Fibroblast of lung (primary cell): ENCODE results near the gene PRKCA. TPM values are rescaled to one million over a fixed set of nuclear protein-coding genes. Genes with fewer than 3 reads are reported as not detected.

Experiments
- DNase-seq, 2 donors: peaks; one replicate each; pipeline versions ENCODE4 v3.0.0 to v3.0.0-alpha.2; 2010; ENCODE audit warnings: low read depth in 2 of 2
- H2AFZ ChIP-seq: 2 replicates; pipeline ENCODE4 v1.5.1; 2012; ENCODE audit warnings: low read length, control low read depth, inconsistent platforms
- H3K27ac ChIP-seq: 2 replicates; pipeline ENCODE4 v1.5.1; 2011; ENCODE audit warnings: low read length, control low read depth; ENCODE audit not compliant: insufficient read depth
- H3K27me3 ChIP-seq: 2 replicates; pipeline ENCODE4 v1.5.1; 2011; ENCODE audit warnings: mild to moderate bottlenecking, low read length; ENCODE audit not compliant: control insufficient read depth, insufficient read depth
- H3K36me3 ChIP-seq: 2 replicates; pipeline ENCODE4 v1.5.1; 2011; ENCODE audit warnings: low read length; ENCODE audit not compliant: control insufficient read depth, insufficient read depth
- H3K4me1 ChIP-seq: 2 replicates; pipeline ENCODE4 v1.5.1; 2011; ENCODE audit warnings: low read length; ENCODE audit not compliant: control insufficient read depth, insufficient read depth; ENCODE audit errors: extremely low read depth
- H3K4me2 ChIP-seq: 2 replicates; pipeline ENCODE4 v1.5.1; 2011; ENCODE audit warnings: low read length, control low read depth; ENCODE audit not compliant: insufficient read depth; ENCODE audit errors: extremely low read depth
- H3K4me3 ChIP-seq, 4 experiments: fragments of 200-600 bp in 1 of 4; sonication (generic) in 1 of 4; replicated peaks in 1 of 4; 2 replicates each; pipeline ENCODE4 v1.5.1; 2011 to 2016; ENCODE audit warnings: low read length in 4 of 4, low read depth in 3 of 4, mild to moderate bottlenecking in 3 of 4, control low read depth in 2 of 4, inconsistent platforms in 1 of 4, mixed read lengths in 1 of 4; ENCODE audit not compliant: insufficient read depth in 1 of 4; ENCODE audit errors: control extremely low read depth in 1 of 4
- H3K79me2 ChIP-seq: 2 replicates; pipeline ENCODE4 v1.5.1; 2012; ENCODE audit warnings: mild to moderate bottlenecking, low read length, inconsistent platforms; ENCODE audit not compliant: control insufficient read depth, insufficient read depth
- H3K9ac ChIP-seq: 2 replicates; pipeline ENCODE4 v1.5.1; 2011; ENCODE audit warnings: mild to moderate bottlenecking, low read length, control low read depth; ENCODE audit not compliant: insufficient read depth
- H3K9me3 ChIP-seq: 2 replicates; pipeline ENCODE4 v1.5.1; 2012; ENCODE audit warnings: low read depth, low read length; ENCODE audit not compliant: control insufficient read depth, insufficient read depth
- H4K20me1 ChIP-seq: 2 replicates; pipeline ENCODE4 v1.5.1; 2011; ENCODE audit warnings: low read length; ENCODE audit not compliant: control insufficient read depth, insufficient read depth; ENCODE audit errors: extremely low read depth
- EZH2 ChIP-seq: IDR thresholded peaks from 2 replicates; pipeline ENCODE4 v1.5.1; 2012; ENCODE audit warnings: low read length, control low read depth, mild to moderate bottlenecking; ENCODE audit errors: missing control alignments
- polyA plus RNA-seq, 2 donors: library from polyadenylated mRNA; depleted of rRNA in 1 of 2; stranded (reverse) in 1 of 2; unstranded in 1 of 2; fragments of >200 nt; gene quantifications; 2 replicates each; pipeline ENCODE4 v1.2.1, GENCODE V29; 2011 to 2012; ENCODE audit warnings: missing spikeins in 1 of 2
- total RNA-seq: library from RNA; depleted of rRNA; stranded (reverse); fragments of >200 nt; gene quantifications from 2 replicates; pipeline ENCODE4 v1.2.1, GENCODE V29; 2014
- TF ChIP-seq, protein P1 (sequence below), 2 donors: IDR thresholded peaks in 1 of 2; conservative IDR thresholded peaks in 1 of 2; 1 replicate in 1 of 2; 2 replicates in 1 of 2; pipeline ENCODE4 v1.5.1; 2011 to 2012; ENCODE audit warnings: low read length in 2 of 2, control low read depth in 1 of 2, inconsistent platforms in 1 of 2, low read depth in 1 of 2, mild to moderate bottlenecking in 1 of 2

PRKCA gene
- total and polyA plus RNA-seq, 2 donors (not counting 1 experiment from before 2014, with no cell fraction given): 34.0 to 74.2 TPM

DNA sequence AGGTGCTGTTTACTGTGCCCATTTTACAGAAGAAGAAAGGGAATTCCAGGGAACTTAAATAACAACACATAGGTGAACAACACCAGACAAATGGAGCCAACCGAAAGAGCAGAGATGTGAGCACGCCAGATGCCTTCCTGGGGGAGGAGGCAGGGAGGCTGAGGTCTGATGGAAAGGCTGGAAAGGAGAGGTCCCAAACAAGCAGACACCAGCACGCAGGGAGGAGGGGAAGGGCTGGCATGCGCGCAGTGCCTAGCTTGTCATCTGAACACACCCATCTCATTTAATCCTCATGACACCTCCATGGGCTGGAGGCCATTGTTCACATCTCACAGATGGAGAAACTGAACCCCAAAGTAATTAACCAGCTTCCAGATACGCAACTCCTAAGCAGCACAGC lies 511.6 kb downstream of the PRKCA start:
- Histone ChIP-seq H3K27me3 (no peaks in the 10 kb centered on the region), H3K9ac (no peak overlapping the region), H3K4me2 (no peak overlapping the region), H2AFZ (no peak overlapping the region), H3K4me1 (no peaks in the 10 kb centered on the region), H4K20me1 (no peaks in the 10 kb centered on the region), H3K36me3 (no peaks in the 10 kb centered on the region), H3K9me3 (no peaks in the 10 kb centered on the region), H3K27ac (no peak overlapping the region), H3K4me3 (no peak overlapping the region), H3K79me2 (no peaks in the 10 kb centered on the region)
- TF ChIP-seq EZH2: no peak
- TF ChIP-seq, protein P1, sequence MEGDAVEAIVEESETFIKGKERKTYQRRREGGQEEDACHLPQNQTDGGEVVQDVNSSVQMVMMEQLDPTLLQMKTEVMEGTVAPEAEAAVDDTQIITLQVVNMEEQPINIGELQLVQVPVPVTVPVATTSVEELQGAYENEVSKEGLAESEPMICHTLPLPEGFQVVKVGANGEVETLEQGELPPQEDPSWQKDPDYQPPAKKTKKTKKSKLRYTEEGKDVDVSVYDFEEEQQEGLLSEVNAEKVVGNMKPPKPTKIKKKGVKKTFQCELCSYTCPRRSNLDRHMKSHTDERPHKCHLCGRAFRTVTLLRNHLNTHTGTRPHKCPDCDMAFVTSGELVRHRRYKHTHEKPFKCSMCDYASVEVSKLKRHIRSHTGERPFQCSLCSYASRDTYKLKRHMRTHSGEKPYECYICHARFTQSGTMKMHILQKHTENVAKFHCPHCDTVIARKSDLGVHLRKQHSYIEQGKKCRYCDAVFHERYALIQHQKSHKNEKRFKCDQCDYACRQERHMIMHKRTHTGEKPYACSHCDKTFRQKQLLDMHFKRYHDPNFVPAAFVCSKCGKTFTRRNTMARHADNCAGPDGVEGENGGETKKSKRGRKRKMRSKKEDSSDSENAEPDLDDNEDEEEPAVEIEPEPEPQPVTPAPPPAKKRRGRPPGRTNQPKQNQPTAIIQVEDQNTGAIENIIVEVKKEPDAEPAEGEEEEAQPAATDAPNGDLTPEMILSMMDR (conservative IDR thresholded peaks at IDR 0.05 in 1 of 2, IDR thresholded peaks at IDR 0.05 in 1 of 2; ENCODE audit: low read depth in 1 of 2, low read length in 2 of 2): no peak
- no peak for DNase-seq

DNA sequence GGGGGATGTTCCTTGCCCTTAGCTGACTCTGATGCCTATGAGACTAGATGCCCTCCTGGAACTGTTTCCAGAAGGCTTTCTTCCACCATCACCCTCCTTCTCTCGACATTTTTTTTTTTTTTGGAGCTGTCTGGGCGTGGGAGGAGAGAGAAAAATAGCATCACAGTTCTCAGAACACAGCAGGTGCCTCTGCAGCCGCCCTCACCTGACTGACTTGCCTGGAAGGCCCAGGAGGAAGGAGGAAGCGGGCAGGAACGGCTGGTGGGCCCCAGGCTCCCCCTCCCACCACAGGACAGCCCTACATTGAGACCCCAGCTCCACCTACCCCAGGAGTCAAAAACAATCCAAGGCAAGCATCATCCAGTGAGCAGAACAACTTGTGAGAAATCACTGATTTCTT lies 512.2 kb downstream of the PRKCA start:
- no peak overlapping the region for H3K9ac ChIP-seq
- H4K20me1 ChIP-seq: no peaks in the 10 kb centered on the region
- no peaks in the 10 kb centered on the region for H3K9me3 ChIP-seq
- no peak overlapping the region for H3K27ac ChIP-seq
- no peak for TF ChIP-seq EZH2
- H3K4me1 ChIP-seq: no peaks in the 10 kb centered on the region
- no peak overlapping the region for H3K4me2 ChIP-seq
- H3K36me3 ChIP-seq: no peaks in the 10 kb centered on the region
- H3K79me2 ChIP-seq: no peaks in the 10 kb centered on the region
- no peaks in the 10 kb centered on the region for H3K27me3 ChIP-seq
- DNase-seq: no peak
- no peak overlapping the region for H3K4me3 ChIP-seq
- no peak overlapping the region for H2AFZ ChIP-seq

DNA sequence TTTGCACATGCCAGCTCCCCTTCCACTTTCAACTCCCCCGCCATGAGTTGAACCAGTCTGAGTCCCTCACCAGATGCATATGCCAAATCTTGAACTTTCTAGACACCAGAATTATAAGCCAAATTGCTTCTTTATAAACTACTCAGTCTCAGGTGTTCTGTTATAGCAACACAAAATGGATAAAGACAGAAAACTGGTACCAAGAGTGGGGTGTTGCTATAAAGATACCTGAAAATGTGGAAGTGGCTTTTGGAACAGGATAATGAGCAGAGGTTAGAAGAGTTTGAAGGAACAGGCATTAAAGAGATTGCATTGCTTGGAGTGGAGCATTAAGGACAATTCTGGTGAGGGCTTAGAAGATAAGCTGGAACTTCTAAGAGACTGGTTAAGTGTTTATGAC lies 515.3 kb downstream of the PRKCA start:
- TF ChIP-seq, protein P1 (conservative IDR thresholded peaks at IDR 0.05 in 1 of 2, IDR thresholded peaks at IDR 0.05 in 1 of 2; ENCODE audit: low read depth in 1 of 2, low read length in 2 of 2): no peak
- TF ChIP-seq EZH2: no peak
- no peak overlapping the region for H3K4me3 ChIP-seq
- DNase-seq: no peak
- no peaks in the 10 kb centered on the region for H3K9me3 ChIP-seq
- H4K20me1 ChIP-seq: no peaks in the 10 kb centered on the region
- no peak overlapping the region for H3K27ac ChIP-seq
- H3K4me2 ChIP-seq: no peak overlapping the region
- no peaks in the 10 kb centered on the region for H3K36me3 ChIP-seq
- no peak overlapping the region for H3K9ac ChIP-seq
- no peak overlapping the region for H2AFZ ChIP-seq
- H3K4me1 ChIP-seq: no peaks in the 10 kb centered on the region
- no peaks in the 10 kb centered on the region for H3K79me2 ChIP-seq
- no peaks in the 10 kb centered on the region for H3K27me3 ChIP-seq

DNA sequence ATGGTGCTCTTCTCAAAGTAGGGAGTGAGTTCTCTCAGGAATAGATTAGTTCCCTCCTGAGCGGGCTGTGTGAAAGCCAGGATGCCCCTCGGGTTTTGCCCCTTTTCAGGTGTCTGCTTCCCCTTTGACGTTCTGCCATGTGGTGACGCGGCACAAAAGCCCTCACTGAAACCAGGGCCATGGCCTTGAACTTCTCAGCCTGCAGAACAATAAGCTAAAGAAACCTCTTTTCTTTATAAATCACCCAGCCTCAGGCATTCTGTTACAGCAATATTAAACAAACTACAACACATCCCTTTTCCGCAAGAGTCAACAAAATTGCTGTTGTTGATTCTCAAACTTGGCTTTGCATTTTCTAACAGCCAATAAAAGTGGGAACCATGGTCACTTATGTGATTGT lies 517.1 kb downstream of the PRKCA start:
- no peaks in the 10 kb centered on the region for H3K79me2 ChIP-seq
- no peak for TF ChIP-seq EZH2
- TF ChIP-seq, protein P1 (conservative IDR thresholded peaks at IDR 0.05 in 1 of 2, IDR thresholded peaks at IDR 0.05 in 1 of 2; ENCODE audit: low read depth in 1 of 2, low read length in 2 of 2): no peak
- no peaks in the 10 kb centered on the region for H3K27me3 ChIP-seq
- no peak overlapping the region for H2AFZ ChIP-seq
- H3K4me2 ChIP-seq: no peak overlapping the region
- H3K36me3 ChIP-seq: no peaks in the 10 kb centered on the region
- no peaks in the 10 kb centered on the region for H4K20me1 ChIP-seq
- H3K27ac ChIP-seq: no peak overlapping the region
- DNase-seq: no peak
- H3K9me3 ChIP-seq: no peaks in the 10 kb centered on the region
- H3K4me3 ChIP-seq: no peak overlapping the region
- H3K9ac ChIP-seq: no peak overlapping the region
- no peaks in the 10 kb centered on the region for H3K4me1 ChIP-seq
